Neural progenitor cell (in vitro differentiated cells): ENCODE results near the gene SLC27A1.

ENCODE experiments used
- EZH2 ChIP-seq: fragments of 200-600 bp; sonication (generic); IDR thresholded peaks from 2 replicates; pipeline ENCODE4 v1.6.1; 2017; ENCODE audit warnings: antibody characterized with exemption, mild to moderate bottlenecking, moderate library complexity
- EZH2phosphoT487 ChIP-seq: fragments of 200-600 bp; sonication (generic); IDR thresholded peaks from 2 replicates; pipeline ENCODE4 v1.6.1; 2017; ENCODE audit warnings: antibody characterized with exemption

DNA sequence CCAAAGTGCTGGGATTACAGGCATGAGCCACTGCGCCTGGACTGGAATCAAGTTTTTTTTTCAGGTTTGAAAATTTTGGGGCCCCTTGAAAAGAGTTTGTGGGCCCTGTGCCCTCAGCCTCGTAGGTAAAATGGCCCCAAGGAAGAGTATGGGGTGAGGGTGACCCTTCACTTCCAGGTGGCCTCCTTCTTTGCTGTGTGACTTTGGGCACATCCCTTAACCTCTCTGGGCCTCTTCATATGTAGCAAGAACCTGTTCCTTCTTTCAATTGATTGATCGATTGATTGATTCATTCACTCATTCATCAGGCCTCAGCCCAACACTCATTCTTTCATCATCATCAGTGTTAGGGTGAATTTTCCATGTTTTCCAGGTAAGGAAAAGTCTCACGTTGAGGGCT is 18.5 kb upstream of the SLC27A1 start:
- TF ChIP-seq EZH2: no peak
- TF ChIP-seq EZH2phosphoT487: no peak
